Activated naive CD8-positive, alpha-beta T cell treated with anti-CD3 and anti-CD28 coated beads for 36 hours (primary cell): ENCODE measurements around the gene WIPF3. TPM values are rescaled to one million over a fixed set of nuclear protein-coding genes. Genes with fewer than 3 reads are reported as not detected.

Source experiments
- DNase-seq: peaks from one replicate; pipeline ENCODE4 v3.0.0; 2021
- H3K27ac Mint-ChIP-seq: one replicate; pipeline ENCODE4 v1.8.0; 2022; ENCODE audit warnings: mild to moderate bottlenecking, moderate library complexity, mixed read lengths
- H3K27me3 Mint-ChIP-seq: one replicate; pipeline ENCODE4 v1.8.0; 2022; ENCODE audit warnings: mild to moderate bottlenecking, mixed read lengths
- H3K36me3 Mint-ChIP-seq: one replicate; pipeline ENCODE4 v1.8.0; 2021; ENCODE audit warnings: mild to moderate bottlenecking, mixed read lengths
- H3K4me1 Mint-ChIP-seq: one replicate; pipeline ENCODE4 v1.8.0; 2021; ENCODE audit warnings: mixed read lengths
- H3K4me3 Mint-ChIP-seq: one replicate; pipeline ENCODE4 v1.8.0; 2022; ENCODE audit warnings: mild to moderate bottlenecking, moderate library complexity, mixed read lengths
- H3K9me3 Mint-ChIP-seq: one replicate; pipeline ENCODE4 v1.8.0; 2022; ENCODE audit warnings: mixed read lengths
- total RNA-seq, 2 experiments: library from RNA; stranded (reverse); gene quantifications; one replicate each; pipeline ENCODE4 v1.2.3, GENCODE V29; 2021

WIPF3 gene
- total RNA-seq, 2 experiments from 2014 or later, result not detected

DNA sequence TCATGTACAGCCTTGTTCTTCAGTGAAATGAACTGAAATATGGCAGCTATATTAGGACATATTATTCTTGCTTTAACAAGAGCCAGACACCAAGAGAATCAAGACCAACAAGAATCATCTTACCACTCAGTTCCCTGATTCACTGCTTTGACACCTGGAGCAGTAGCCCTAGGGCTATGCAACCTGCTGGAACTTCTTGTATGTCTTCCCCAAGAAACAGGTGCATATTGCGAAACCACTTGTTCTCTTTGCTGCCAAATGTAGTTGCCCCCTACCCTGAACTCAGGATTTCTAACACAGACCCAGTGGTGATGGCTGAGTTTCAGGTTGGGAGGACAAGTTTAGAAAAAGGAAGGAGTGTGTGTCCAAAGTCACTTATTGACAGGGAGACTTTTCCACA is 46.1 kb downstream of the WIPF3 start:
- Mint-ChIP-seq H3K4me3 (no peak overlapping the region), H3K36me3 (no peaks in the 10 kb centered on the region), H3K4me1 (no peaks in the 10 kb centered on the region), H3K27me3 (peaks cover 8% of the 10 kb centered on the region), H3K9me3 (no peaks in the 10 kb centered on the region), H3K27ac (no peak overlapping the region)
- DNase-seq, result no peak

DNA sequence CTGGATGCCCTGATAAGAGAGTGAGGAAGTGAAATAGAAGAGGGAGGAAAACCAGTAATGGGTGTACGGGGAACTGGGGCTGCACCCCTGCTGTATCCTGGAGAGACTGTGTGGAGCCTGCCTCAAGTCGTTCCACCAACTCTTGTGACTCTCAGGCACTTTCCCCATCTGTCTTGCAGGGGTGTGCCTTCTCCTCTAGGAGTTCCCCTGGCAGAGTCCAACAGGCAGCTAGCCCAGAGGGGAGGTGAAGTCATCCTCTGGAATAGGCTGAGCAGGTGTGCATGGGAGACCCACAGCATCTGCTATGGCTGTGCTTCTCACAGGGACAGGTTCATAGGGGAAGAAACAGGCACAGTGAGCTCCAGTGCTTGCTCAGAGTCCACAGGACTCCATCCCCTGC is 46.8 kb downstream of the WIPF3 start:
- Mint-ChIP-seq H3K27me3 (peaks cover 8% of the 10 kb centered on the region), H3K9me3 (no peaks in the 10 kb centered on the region), H3K27ac (no peak overlapping the region), H3K4me3 (no peak overlapping the region), H3K36me3 (no peaks in the 10 kb centered on the region), H3K4me1 (no peaks in the 10 kb centered on the region)
- DNase-seq, result no peak

GRCh38 chr7:29853789-29854188 is 47.5 kb downstream of the WIPF3 start:
- no peaks in the 10 kb centered on the region for H3K9me3 Mint-ChIP-seq
- H3K27me3 Mint-ChIP-seq, result peaks cover 8% of the 10 kb centered on the region
- DNase-seq, result no peak
- H3K36me3 Mint-ChIP-seq, result no peaks in the 10 kb centered on the region
- no peaks in the 10 kb centered on the region for H3K4me1 Mint-ChIP-seq
- H3K4me3 Mint-ChIP-seq, result no peak overlapping the region
- no peak overlapping the region for H3K27ac Mint-ChIP-seq

DNA sequence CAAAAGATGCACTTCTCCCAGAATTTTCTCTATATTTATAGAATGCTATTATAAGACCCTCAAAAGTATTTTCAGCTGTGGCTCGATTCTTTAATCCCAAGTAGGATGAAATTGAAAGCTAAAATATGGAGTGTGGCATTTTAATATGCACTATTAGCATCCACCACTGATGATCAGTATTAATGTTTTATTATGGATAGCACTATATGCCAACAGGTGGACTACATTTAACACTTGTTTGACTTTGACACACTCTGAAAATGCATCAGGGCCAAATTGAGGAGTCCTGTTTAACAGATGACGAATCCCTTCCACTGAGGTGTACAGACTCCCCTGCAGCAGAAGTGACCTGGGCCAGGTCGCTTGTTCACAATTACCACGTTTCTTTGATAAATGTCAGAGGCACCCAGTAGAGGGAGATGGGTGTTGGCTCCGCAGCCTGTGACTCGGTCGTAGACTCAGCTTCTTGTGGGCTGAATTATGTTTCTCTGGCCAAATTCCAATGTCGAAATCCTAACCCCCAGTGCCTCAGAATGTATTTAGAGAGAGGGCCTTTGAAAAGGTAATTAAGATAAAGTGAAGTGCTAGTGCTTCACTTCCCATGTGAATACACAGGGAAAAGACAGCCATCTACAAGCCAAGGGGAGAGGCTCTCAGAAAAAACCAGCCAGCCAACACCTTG is 48.1 kb downstream of the WIPF3 start:
- peaks cover 8% of the 10 kb centered on the region for H3K27me3 Mint-ChIP-seq
- H3K36me3 Mint-ChIP-seq, result no peaks in the 10 kb centered on the region
- no peaks in the 10 kb centered on the region for H3K4me1 Mint-ChIP-seq
- H3K9me3 Mint-ChIP-seq, result no peaks in the 10 kb centered on the region
- no peak overlapping the region for H3K27ac Mint-ChIP-seq
- DNase-seq, result no peak
- H3K4me3 Mint-ChIP-seq, result no peak overlapping the region

DNA sequence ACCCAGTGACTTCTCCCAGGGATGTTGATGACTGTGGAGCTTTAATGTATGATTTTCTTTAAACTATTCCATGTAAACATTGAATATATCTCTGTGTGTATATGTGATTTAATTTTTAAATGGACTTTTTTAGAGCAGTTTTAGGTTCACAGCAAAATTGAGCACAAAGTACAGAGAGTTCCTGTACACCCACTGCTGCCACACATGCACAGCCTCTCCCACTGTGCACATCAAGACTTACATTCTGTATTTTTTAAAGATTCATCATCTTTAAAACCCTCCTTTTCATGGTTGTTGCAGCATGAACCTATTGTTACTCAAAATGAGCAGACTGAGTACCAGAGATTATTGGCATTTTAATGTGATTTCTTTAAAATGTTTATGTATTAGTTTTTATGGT is 51.3 kb downstream of the WIPF3 start:
- H3K4me1 Mint-ChIP-seq, result no peaks in the 10 kb centered on the region
- H3K9me3 Mint-ChIP-seq, result no peaks in the 10 kb centered on the region
- H3K27ac Mint-ChIP-seq, result no peak overlapping the region

DNA sequence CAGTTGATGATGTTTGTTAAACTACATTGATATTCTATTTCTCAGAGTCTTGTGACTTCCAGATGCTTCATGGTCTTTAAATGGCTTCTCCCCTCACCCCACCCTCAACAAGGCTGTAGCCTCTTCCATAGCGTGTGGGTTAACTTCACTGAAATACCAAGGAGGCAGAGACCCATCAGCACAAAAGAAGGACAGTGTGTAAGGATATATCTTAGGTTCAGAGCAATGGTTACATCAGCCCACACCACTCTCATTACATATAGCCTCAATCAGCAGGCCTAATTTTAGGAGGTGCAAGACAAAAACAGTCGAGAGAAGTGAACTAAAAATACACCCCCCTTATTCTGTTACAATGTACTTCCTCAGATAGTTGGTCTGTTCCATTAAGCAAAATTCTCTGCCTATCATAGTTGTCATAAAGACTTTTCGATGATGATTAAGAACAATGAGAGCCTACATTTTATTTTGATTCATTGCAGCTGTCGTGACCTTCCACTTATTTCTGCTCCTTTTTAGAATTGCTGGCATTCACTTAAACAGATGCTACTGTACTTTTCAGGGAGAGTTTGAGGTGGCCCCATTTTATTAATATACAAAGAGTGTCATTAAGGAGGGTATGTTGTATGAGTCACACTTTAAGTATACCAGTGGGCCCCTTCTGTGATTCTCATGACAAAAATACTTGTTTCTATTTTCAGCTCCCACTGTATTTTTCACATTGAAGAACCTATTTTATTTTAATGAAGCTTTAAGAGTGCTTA is 52.1 kb downstream of the WIPF3 start:
- no peaks in the 10 kb centered on the region for H3K27me3 Mint-ChIP-seq
- DNase-seq, result no peak
- H3K9me3 Mint-ChIP-seq, result no peaks in the 10 kb centered on the region
- no peaks in the 10 kb centered on the region for H3K36me3 Mint-ChIP-seq
- H3K27ac Mint-ChIP-seq, result no peak overlapping the region
- H3K4me1 Mint-ChIP-seq, result no peaks in the 10 kb centered on the region
- H3K4me3 Mint-ChIP-seq, result no peak overlapping the region

More for the DNA sequence above, 51.3 kb downstream of the WIPF3 start:
- Mint-ChIP-seq H3K27me3 (no peaks in the 10 kb centered on the region), H3K36me3 (no peaks in the 10 kb centered on the region), H3K4me3 (no peak overlapping the region)
- no peak for DNase-seq

GRCh38 chr7:29859104-29859503 is 52.8 kb downstream of the WIPF3 start:
- Mint-ChIP-seq H3K27me3 (no peaks in the 10 kb centered on the region), H3K27ac (no peak overlapping the region), H3K4me3 (no peak overlapping the region), H3K9me3 (no peaks in the 10 kb centered on the region), H3K4me1 (no peaks in the 10 kb centered on the region), H3K36me3 (no peaks in the 10 kb centered on the region)
- DNase-seq, result no peak

GRCh38 chr7:29859524-29860185 is 53.3 kb downstream of the WIPF3 start:
- H3K36me3 Mint-ChIP-seq, result no peaks in the 10 kb centered on the region
- no peaks in the 10 kb centered on the region for H3K9me3 Mint-ChIP-seq
- H3K4me3 Mint-ChIP-seq, result no peak overlapping the region

GRCh38 chr7:29860186-29860585 is 53.9 kb downstream of the WIPF3 start:
- Mint-ChIP-seq H3K4me1 (no peaks in the 10 kb centered on the region), H3K4me3 (no peak overlapping the region), H3K27me3 (no peaks in the 10 kb centered on the region), H3K36me3 (no peaks in the 10 kb centered on the region), H3K9me3 (no peaks in the 10 kb centered on the region), H3K27ac (no peak overlapping the region)
- DNase-seq, result no peak

More at GRCh38 chr7:29859524-29860185, 53.3 kb downstream of the WIPF3 start:
- H3K27ac Mint-ChIP-seq, result no peak overlapping the region
- H3K27me3 Mint-ChIP-seq, result no peaks in the 10 kb centered on the region
- H3K4me1 Mint-ChIP-seq, result no peaks in the 10 kb centered on the region
- no peak for DNase-seq

- H3K4me1 Mint-ChIP-seq, result peaks cover 4% of the 10 kb centered on the region
- no peak overlapping the region for H3K27ac Mint-ChIP-seq
- no peak for DNase-seq
- no peak overlapping the region for H3K4me3 Mint-ChIP-seq
- H3K9me3 Mint-ChIP-seq, result no peaks in the 10 kb centered on the region
- no peaks in the 10 kb centered on the region for H3K27me3 Mint-ChIP-seq
- H3K36me3 Mint-ChIP-seq, result no peaks in the 10 kb centered on the region
Observed at GRCh38 chr7:29861884-29862283, 55.6 kb downstream of the WIPF3 start.

DNA sequence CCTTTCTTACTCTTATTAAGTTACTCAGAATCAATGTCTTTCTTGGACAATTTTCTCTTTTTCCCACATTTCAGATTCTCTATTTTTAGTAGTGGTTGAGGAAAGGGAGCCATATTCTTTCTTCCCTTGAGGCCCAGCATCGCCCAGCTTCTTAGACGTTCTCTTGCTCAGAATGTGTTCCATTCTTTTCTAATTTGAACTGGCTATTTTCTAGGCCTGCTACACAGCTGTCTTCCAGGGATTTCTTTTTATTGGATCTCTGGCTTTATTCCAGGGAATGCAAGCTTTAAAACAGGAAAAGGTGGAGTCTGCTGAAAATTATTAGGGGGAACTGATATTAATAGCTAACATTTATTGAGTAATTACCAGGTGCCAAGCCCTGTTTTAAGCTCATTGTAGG is 58.3 kb downstream of the WIPF3 start:
- H3K36me3 Mint-ChIP-seq, result no peaks in the 10 kb centered on the region
- H3K9me3 Mint-ChIP-seq, result no peaks in the 10 kb centered on the region
- no peak overlapping the region for H3K4me3 Mint-ChIP-seq
- no peak for DNase-seq
- no peak overlapping the region for H3K27ac Mint-ChIP-seq
- peaks cover 4% of the 10 kb centered on the region for H3K4me1 Mint-ChIP-seq
- H3K27me3 Mint-ChIP-seq, result no peaks in the 10 kb centered on the region

- Mint-ChIP-seq H3K27me3 (peaks cover 3% of the 10 kb centered on the region), H3K36me3 (no peaks in the 10 kb centered on the region), H3K27ac (no peak overlapping the region)
Observed at GRCh38 chr7:29865526-29865925, 59.2 kb downstream of the WIPF3 start.

GRCh38 chr7:29866490-29866930 is 60.2 kb downstream of the WIPF3 start:
- peaks cover 3% of the 10 kb centered on the region for H3K27me3 Mint-ChIP-seq
- no peak overlapping the region for H3K27ac Mint-ChIP-seq
- H3K9me3 Mint-ChIP-seq, result no peaks in the 10 kb centered on the region
- no peak for DNase-seq
- H3K36me3 Mint-ChIP-seq, result no peaks in the 10 kb centered on the region
- peaks cover 4% of the 10 kb centered on the region for H3K4me1 Mint-ChIP-seq
- H3K4me3 Mint-ChIP-seq, result no peak overlapping the region

More at GRCh38 chr7:29865526-29865925, 59.2 kb downstream of the WIPF3 start:
- Mint-ChIP-seq H3K4me3 (no peak overlapping the region), H3K4me1 (peaks cover 4% of the 10 kb centered on the region), H3K9me3 (no peaks in the 10 kb centered on the region)
- DNase-seq, result no peak

DNA sequence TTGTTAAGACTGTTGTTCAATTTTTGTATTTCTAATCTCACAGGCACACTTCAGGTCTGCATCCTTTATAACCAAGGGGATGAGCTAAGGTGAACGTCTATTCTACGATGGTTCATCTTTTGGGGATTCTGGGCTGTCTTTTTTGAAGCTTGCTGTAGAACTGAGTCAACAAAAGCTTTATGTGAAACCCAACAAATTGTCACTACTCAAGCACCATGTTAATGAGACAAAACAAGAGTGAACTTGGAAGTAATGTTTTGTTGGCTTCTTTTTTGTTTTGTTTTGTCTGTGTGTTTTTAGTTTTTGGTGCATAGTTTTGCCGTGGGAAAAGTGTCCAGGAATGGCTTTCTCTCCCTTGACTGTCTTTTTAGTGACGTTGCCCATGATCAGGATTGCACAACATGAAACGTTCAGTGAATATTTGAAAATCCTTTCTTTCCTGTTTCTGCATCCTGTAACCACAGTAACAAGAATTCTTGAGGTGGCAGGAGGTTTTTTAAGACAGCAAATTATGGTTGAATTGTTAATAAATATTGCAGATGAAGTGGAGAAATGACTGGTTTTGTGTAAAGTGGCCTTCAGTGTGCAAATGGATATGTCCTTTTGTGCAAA is 65.6 kb downstream of the WIPF3 start:
- Mint-ChIP-seq H3K36me3 (no peaks in the 10 kb centered on the region), H3K27me3 (peaks cover 3% of the 10 kb centered on the region), H3K9me3 (no peaks in the 10 kb centered on the region), H3K4me3 (no peak overlapping the region), H3K4me1 (no peaks in the 10 kb centered on the region), H3K27ac (no peak overlapping the region)
- DNase-seq, result no peak

- H3K27me3 Mint-ChIP-seq, result peaks cover 9% of the 10 kb centered on the region
- DNase-seq, result no peak
- H3K4me3 Mint-ChIP-seq, result no peak overlapping the region
- no peaks in the 10 kb centered on the region for H3K36me3 Mint-ChIP-seq
- no peaks in the 10 kb centered on the region for H3K4me1 Mint-ChIP-seq
- H3K9me3 Mint-ChIP-seq, result no peaks in the 10 kb centered on the region
- H3K27ac Mint-ChIP-seq, result no peak overlapping the region
Observed at GRCh38 chr7:29873644-29874294, 67.5 kb downstream of the WIPF3 start.
